HK-2 (cell line): ENCODE measurements around the gene CYB561.
A peak's percentile ranks its signal among the peaks of the same experiment; 100 is the strongest.

ENCODE experiments used
- DNase-seq: peaks from one replicate; pipeline ENCODE4 v3.0.0-alpha.2; 2018; ENCODE audit not compliant: unreplicated experiment

The CYB561 gene

DNA sequence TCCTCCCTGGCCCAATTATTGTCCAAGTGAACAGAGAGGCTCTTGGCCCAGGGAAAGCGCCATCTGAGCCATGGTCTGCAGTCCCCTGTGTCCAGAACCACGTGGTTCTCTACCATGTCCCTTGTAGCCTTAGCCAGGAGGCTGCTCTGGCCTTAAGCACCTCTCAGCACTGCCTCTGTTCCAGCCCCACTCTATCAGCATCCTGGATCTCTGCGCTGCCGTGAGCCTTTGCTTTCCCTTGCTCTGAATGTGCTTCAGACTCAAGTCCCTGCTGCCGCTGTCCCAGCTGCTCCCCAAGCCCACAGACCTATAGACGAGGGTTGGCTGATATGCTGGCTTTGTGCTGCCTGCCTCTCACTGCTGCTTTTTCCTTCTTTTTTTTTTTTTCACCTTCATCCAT, 33.9 kb downstream of the CYB561 start:
- no peak for DNase-seq

GRCh38 chr17:63407741-63408330, 38.3 kb downstream of the CYB561 start:
- DNase-seq = no peak

GRCh38 chr17:63406689-63407330, 39.3 kb downstream of the CYB561 start:
- DNase-seq = peak; percentile 61

DNA sequence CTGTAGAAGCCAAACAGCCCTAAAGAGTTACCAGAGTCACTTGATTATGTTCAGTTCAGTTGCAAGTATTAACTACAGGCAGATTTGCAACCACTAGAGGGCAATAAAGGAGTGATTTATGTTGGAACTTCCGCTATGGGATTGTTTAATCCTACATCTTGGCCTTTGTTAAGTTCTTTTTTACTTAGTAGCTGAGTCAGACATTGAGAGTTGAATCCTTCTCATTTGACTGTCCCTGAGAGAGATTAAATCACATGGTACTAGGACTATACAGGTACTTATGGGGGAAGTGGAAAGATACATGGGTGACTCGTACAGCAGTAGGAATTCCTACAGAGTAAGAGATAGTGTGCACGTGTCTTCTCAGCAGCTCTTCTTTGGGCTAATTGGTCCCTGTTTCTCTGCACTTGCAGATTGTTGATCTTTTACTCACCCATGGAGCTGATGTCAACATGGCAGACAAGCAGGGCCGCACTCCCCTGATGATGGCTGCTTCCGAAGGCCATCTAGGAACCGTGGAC, 40.3 kb downstream of the CYB561 start:
- DNase-seq = no peak

- DNase-seq = no peak
Observed at GRCh38 chr17:63405020-63405419, 41.1 kb downstream of the CYB561 start.

GRCh38 chr17:63402431-63403212, 43.5 kb downstream of the CYB561 start:
- no peak for DNase-seq

DNA sequence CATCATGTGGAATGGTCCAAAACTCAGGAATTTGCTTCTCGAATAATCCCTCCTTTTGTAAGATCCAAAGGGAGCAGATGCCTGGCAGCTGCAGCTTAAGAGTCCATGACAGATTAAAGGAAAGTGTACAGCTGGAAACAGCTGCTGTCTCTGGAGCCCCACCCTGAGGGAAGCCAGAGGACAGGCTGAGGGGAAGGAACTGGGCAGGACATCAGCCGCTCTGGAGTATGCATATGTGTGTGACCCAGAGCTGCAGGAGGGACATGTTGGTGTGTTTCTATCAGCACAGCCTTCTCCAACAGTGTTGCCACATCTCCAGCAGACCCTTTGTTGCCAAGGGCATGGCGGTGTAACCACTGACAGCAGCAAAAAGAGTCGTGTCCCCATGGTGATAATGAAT, 46.2 kb downstream of the CYB561 start:
- DNase-seq = no peak

GRCh38 chr17:63399316-63399715, 46.8 kb downstream of the CYB561 start:
- DNase-seq = no peak

DNA sequence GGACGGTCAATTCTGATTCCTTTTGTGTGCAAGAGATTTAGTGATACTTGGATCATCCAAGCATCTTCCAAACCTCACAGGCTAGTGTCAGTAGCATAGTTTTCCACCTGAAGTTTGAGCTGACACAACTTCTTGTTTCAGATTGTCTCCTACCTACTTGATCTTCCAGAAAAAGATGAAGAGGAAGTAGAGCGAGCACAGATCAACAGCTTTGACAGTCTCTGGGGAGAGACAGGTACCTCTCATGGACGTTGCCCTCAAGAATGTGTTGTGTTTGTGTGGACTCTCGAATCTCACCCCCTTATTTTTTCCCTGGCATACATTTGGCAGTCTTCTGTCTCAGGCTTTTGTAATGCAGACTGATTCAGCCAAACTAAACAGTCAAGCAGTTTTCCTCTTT, 47.4 kb downstream of the CYB561 start:
- no peak for DNase-seq

- no peak for DNase-seq
Observed at GRCh38 chr17:63395075-63395805, 50.9 kb downstream of the CYB561 start.

DNA sequence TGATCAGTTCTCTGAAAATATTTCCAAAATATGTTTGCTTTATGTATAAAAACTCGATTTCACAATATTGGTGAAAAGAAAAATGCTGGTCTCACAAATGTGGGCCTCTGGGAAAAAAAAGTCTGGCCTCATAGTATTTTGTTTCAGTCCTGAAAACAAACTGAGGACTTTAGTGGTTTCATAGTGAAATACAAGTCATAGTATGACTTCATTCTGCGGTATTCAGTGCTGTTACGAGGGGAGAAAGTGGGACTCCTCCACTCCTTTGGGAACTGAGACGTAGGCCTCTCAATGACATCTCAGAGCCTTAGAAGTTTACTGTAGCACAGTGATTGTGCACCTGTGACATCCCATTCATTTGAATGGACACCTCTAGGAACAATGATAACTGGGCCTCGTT, 56.0 kb downstream of the CYB561 start:
- DNase-seq = no peak

GRCh38 chr17:63387656-63388340, 58.3 kb downstream of the CYB561 start:
- no peak for DNase-seq

DNA sequence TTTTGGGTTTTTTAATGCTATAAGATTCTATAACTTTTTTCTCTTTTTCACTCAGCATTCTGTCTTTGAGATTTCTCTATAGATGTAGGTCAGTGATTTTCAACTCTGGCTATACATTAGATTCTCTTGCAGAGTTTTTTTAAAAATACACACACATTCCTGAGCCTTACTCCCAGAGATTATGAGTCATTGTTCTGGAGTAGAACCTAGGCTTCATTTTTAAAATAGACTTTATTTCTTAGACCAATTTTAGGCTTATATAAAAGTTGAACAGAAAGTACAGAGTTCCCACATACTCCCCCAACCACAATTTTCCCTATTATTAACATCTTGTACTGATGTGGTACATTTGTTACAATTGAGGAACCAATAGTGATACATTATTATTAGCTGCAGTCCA, 63.3 kb downstream of the CYB561 start:
- no peak for DNase-seq
